Esophagus muscularis mucosa (tissue), 4 donors: ENCODE results near the gene OOSP1. TPM values are rescaled to one million over a fixed set of nuclear protein-coding genes. Genes with fewer than 3 reads are reported as not detected.
"Not testable (repeated sequence)": the region's sequence is repeated elsewhere in the genome, so short reads cannot be mapped to it uniquely, and the experiment has no call there.

Source experiments
- DNase-seq: peaks from one replicate; pipeline ENCODE4 v3.0.0-alpha.2; 2017; ENCODE audit errors: extremely low spot score
- H3K27ac ChIP-seq, 4 donors: fragments of 200-600 bp; sonication (generic); replicated peaks in 1 of 4; 1 replicate in 3 of 4; 2 replicates in 1 of 4; pipeline ENCODE4 v1.5.1; 2016 to 2019; ENCODE audit warnings: mild to moderate bottlenecking in 1 of 4
- H3K27me3 ChIP-seq, 4 donors: fragments of 200-600 bp; sonication (generic); one replicate each; pipeline versions ENCODE4 v1.5.1 to v1.6.0; 2016 to 2019
- H3K36me3 ChIP-seq, 4 donors: fragments of 200-600 bp; sonication (generic); one replicate each; pipeline ENCODE4 v1.5.1; 2016 to 2019
- H3K4me1 ChIP-seq, 4 donors: fragments of 200-600 bp; sonication (generic); one replicate each; pipeline ENCODE4 v1.5.1; 2016 to 2019
- H3K4me3 ChIP-seq, 4 donors: fragments of 200-600 bp; sonication (generic); 1 replicate in 2 of 4; 2 replicates in 2 of 4; pipeline ENCODE4 v1.5.1; 2016 to 2019; ENCODE audit warnings: mild to moderate bottlenecking in 4 of 4, moderate library complexity in 1 of 4
- H3K9me3 ChIP-seq, 4 donors: fragments of 200-600 bp; sonication (generic); 1 replicate in 3 of 4; 2 replicates in 1 of 4; pipeline ENCODE4 v1.5.1; 2016 to 2019
- EP300 ChIP-seq: sonication (generic); formaldehyde crosslinking; IDR thresholded peaks from one replicate; pipeline ENCODE4 v1.6.1; 2017; ENCODE audit warnings: antibody characterized with exemption
- POLR2A ChIP-seq: fragments of 450-650 bp; IDR thresholded peaks from one replicate; pipeline ENCODE4 v1.6.1; 2017; ENCODE audit warnings: antibody characterized with exemption, moderate library complexity, mild to moderate bottlenecking, low read depth
- POLR2AphosphoS5 ChIP-seq, 2 donors: sonication (generic); formaldehyde crosslinking; IDR thresholded peaks; one replicate each; pipeline ENCODE4 v1.6.1; 2017; ENCODE audit warnings: antibody characterized with exemption in 2 of 2
- WGBS: methylation state at CpG from one replicate; pipeline ENCODE4 v1.1.5; 2018; 5-methylcytosine and 5-hydroxymethylcytosine counted together
- intact Hi-C: fragments of 100-400 bp; cut with DNase I; formaldehyde crosslinking; loops from one replicate; pipeline ENCODE4 v1.15.1; 2023
- total RNA-seq, 4 donors: library from RNA; depleted of rRNA; stranded (reverse); fragments of >200 nt; gene quantifications; one replicate each; pipeline versions ENCODE4 v1.1.0 to v1.2.1, GENCODE V29; 2016
- TF ChIP-seq, protein P1 (sequence below), 3 experiments: fragments of 200-600 bp in 2 of 3; fragments of 450-650 bp in 1 of 3; sonication (generic) in 2 of 3; IDR thresholded peaks; one replicate each; pipeline ENCODE4 v1.5.1; 2017 to 2019; ENCODE audit warnings: antibody characterized with exemption in 3 of 3, mild to moderate bottlenecking in 2 of 3, moderate library complexity in 1 of 3

The OOSP1 gene
- total RNA-seq, 4 donors from 2014 or later = not detected

DNA sequence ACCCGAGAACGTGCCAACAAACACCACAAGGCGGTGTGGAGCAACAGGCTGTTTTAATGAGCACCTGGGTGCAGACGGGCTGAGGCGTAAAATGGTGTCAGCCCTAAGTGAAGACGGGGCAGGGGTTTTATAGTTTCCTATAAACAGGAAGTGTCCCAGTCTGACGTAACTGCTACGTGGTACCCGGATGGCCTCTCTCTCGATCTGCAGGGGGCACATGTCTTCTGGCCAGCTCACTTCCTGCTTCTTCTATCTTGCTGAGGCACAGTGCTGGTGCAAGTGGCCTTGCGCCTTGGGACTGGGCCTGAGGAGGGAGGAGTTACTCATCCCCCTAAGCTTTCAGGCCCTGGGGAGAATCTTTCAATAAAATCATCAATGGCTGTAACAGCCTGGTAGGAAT is 38.7 kb upstream of the OOSP1 start:
- Histone ChIP-seq H3K27me3 (no peaks in the 10 kb centered on the region), H3K9me3 (no peaks in the 10 kb centered on the region), H3K27ac (no peak overlapping the region), H3K4me1 (no peaks in the 10 kb centered on the region), H3K4me3 (no peak overlapping the region), H3K36me3 (no peaks in the 10 kb centered on the region)
- WGBS = 84% methylated on average over 7 of the region's 11 CpGs
- DNase-seq = no peak
- intact Hi-C loops = no loop called here
- TF ChIP-seq EP300 = no peak
- TF ChIP-seq, protein P1, sequence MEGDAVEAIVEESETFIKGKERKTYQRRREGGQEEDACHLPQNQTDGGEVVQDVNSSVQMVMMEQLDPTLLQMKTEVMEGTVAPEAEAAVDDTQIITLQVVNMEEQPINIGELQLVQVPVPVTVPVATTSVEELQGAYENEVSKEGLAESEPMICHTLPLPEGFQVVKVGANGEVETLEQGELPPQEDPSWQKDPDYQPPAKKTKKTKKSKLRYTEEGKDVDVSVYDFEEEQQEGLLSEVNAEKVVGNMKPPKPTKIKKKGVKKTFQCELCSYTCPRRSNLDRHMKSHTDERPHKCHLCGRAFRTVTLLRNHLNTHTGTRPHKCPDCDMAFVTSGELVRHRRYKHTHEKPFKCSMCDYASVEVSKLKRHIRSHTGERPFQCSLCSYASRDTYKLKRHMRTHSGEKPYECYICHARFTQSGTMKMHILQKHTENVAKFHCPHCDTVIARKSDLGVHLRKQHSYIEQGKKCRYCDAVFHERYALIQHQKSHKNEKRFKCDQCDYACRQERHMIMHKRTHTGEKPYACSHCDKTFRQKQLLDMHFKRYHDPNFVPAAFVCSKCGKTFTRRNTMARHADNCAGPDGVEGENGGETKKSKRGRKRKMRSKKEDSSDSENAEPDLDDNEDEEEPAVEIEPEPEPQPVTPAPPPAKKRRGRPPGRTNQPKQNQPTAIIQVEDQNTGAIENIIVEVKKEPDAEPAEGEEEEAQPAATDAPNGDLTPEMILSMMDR (IDR thresholded peaks at IDR 0.05) = no peak
- no peak for TF ChIP-seq POLR2AphosphoS5 (IDR thresholded peaks at IDR 0.05)
- TF ChIP-seq POLR2A = no peak

DNA sequence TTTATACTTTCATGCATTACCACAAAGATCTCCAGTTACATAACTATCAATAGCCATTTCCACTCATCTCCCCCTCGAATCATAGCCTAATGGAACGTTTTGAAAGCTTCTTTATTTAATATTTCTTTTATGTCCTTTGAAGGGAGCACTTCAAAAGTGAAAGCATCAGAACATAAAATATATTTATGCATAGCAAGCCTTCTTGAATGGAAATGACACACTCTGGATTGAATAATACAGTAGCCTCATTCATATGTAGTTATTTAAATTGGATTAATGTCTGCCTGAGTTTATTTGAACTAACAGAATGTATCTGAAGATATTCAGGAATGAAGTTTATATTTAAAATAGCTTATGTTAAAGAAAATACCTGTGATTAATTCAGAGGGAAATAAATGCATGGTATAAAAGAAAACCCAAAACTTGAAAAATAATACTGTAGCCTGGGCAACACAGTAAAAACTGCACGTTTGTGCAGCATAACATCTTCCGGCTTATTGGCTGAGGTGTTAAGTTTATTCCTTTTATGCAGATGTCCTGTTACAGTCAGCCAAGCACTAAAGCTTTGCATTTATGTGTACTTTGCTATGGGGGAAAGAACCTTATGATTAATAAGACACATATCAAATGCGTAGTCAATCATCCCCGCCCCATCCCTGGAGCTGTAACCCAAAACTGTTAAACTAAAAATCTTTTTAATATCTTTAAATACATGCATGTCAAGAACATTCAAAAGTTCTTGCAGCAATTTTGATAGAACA is 37.7 kb upstream of the OOSP1 start:
- no peaks in the 10 kb centered on the region for H3K9me3 ChIP-seq
- no peaks in the 10 kb centered on the region for H3K27me3 ChIP-seq
- H3K36me3 ChIP-seq = no peaks in the 10 kb centered on the region
- TF ChIP-seq POLR2AphosphoS5 (IDR thresholded peaks at IDR 0.05) = no peak
- no peak for TF ChIP-seq POLR2A
- TF ChIP-seq, protein P1 (IDR thresholded peaks at IDR 0.05) = no peak
- no peak for TF ChIP-seq EP300
- H3K27ac ChIP-seq = no peak overlapping the region
- no peaks in the 10 kb centered on the region for H3K4me1 ChIP-seq
- H3K4me3 ChIP-seq = no peak overlapping the region
- DNase-seq = no peak
- intact Hi-C loops = no loop called here
- 58% methylated on average over 6 of the region's 6 CpGs for WGBS

DNA sequence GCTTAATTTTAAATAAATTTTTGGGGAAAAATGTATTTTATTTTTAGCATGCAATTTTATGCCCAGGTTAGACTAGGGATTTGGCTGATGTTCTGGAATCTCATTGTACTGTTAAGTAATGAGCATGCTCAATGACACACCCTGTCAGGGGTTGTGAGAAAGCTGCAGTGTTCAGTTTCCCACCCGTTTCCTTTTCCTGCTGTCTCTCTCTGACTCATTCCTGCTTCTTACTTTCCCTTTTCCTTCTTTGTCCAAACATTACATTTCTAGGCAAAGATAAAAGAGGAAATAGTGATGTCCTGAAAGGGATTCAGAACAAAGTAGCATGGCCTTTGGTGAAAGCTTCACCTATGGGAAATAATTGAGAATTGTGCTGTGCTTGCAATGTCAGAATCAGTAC is 36.9 kb upstream of the OOSP1 start:
- Histone ChIP-seq H3K9me3 (no peaks in the 10 kb centered on the region), H3K36me3 (no peaks in the 10 kb centered on the region), H3K27me3 (no peaks in the 10 kb centered on the region), H3K27ac (no peak overlapping the region), H3K4me3 (no peak overlapping the region), H3K4me1 (no peaks in the 10 kb centered on the region)
- no peak for DNase-seq
- WGBS = 39% methylated on average over 1 of the region's 1 CpG
- intact Hi-C loops = no loop called here
- TF ChIP-seq, protein P1 (IDR thresholded peaks at IDR 0.05) = no peak
- TF ChIP-seq POLR2A (no peak), POLR2AphosphoS5 (IDR thresholded peaks at IDR 0.05) (no peak), EP300 (no peak)

DNA sequence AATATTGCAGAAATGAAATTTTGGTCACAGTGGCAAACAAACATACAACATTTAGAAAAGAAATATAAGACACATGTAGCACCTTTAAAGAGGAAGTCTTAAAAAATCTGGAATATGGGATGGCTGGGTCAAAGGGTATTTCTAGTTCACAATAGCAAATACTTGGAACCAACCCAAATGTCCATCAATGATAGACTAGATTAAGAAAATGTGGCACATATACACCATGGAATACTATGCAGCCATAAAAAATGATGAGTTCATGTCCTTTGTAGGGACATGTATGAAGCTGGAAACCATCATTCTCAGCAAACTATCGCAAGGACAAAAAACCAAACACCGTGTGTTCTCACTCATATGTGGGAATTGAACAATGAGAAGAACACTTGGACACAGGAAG is 34.7 kb upstream of the OOSP1 start:
- H3K27ac ChIP-seq, DNase-seq, H3K27me3 ChIP-seq, intact Hi-C loops, H3K9me3 ChIP-seq, H3K4me1 ChIP-seq, H3K4me3 ChIP-seq, H3K36me3 ChIP-seq: not testable (repeated sequence)
- 94% methylated on average over 2 of the region's 2 CpGs for WGBS

DNA sequence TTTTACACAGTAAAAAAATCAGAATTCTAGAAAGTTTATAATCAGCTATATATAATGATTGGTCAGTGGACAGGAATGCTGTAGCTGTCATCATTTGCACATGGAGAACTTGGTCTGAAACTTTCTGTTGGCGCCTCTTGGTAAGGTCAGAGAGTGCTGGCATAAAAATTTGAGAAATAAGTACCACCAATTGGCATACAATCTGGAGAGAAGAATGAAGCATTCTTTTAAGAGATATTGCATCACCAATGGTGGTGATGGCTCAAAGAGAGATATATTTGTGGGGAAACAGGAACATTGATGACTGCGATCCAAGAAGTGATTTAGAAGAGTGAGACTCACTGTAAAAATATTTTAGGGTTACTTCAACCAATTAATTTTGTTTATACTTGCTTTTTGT is 19.8 kb upstream of the OOSP1 start:
- Histone ChIP-seq H3K9me3 (peaks cover 0 to 24% (median 18%) of the 10 kb centered on the region in 4 donors), H3K36me3 (no peaks in the 10 kb centered on the region), H3K27ac (no peak overlapping the region), H3K4me3 (no peak overlapping the region), H3K4me1 (no peaks in the 10 kb centered on the region), H3K27me3 (no peaks in the 10 kb centered on the region)
- intact Hi-C loops = no loop called here
- WGBS = 95% methylated on average over 2 of the region's 2 CpGs
- TF ChIP-seq POLR2A = no peak
- TF ChIP-seq POLR2AphosphoS5 (IDR thresholded peaks at IDR 0.05) = no peak
- TF ChIP-seq, protein P1 (IDR thresholded peaks at IDR 0.05) = no peak
- TF ChIP-seq EP300 = no peak
- no peak for DNase-seq
